Muscle layer of duodenum (tissue), 2 donors: Measurements from ENCODE around the gene LRRC4C.

Experiments used
- H3K27ac ChIP-seq: one replicate; pipeline ENCODE4 v1.7.0; 2013; ENCODE audit warnings: mild to moderate bottlenecking, low read length
- H3K27me3 ChIP-seq: one replicate; pipeline ENCODE4 v1.7.0; 2013; ENCODE audit warnings: low read depth, mild to moderate bottlenecking, control low read depth, low read length
- H3K36me3 ChIP-seq, 2 donors: one replicate each; pipeline ENCODE4 v1.7.0; 2013; ENCODE audit warnings: low read length in 2 of 2, control low read depth in 1 of 2, mild to moderate bottlenecking in 1 of 2; ENCODE audit not compliant: insufficient read depth in 2 of 2, control insufficient read depth in 1 of 2
- H3K4me1 ChIP-seq, 2 donors: one replicate each; pipeline ENCODE4 v1.7.0; 2013; ENCODE audit warnings: low read length in 2 of 2, mild to moderate bottlenecking in 2 of 2, control low read depth in 1 of 2, moderate library complexity in 1 of 2; ENCODE audit not compliant: insufficient read depth in 2 of 2, control insufficient read depth in 1 of 2
- H3K4me3 ChIP-seq, 2 donors: one replicate each; pipeline ENCODE4 v1.7.0; 2013; ENCODE audit warnings: low read length in 2 of 2, low read depth in 1 of 2, mild to moderate bottlenecking in 1 of 2
- H3K9me3 ChIP-seq, 2 donors: one replicate each; pipeline ENCODE4 v1.7.0; 2013; ENCODE audit warnings: low read length in 2 of 2, control low read depth in 1 of 2, mild to moderate bottlenecking in 1 of 2; ENCODE audit not compliant: control insufficient read depth in 1 of 2
- donor health status: healthy.

The LRRC4C gene

DNA sequence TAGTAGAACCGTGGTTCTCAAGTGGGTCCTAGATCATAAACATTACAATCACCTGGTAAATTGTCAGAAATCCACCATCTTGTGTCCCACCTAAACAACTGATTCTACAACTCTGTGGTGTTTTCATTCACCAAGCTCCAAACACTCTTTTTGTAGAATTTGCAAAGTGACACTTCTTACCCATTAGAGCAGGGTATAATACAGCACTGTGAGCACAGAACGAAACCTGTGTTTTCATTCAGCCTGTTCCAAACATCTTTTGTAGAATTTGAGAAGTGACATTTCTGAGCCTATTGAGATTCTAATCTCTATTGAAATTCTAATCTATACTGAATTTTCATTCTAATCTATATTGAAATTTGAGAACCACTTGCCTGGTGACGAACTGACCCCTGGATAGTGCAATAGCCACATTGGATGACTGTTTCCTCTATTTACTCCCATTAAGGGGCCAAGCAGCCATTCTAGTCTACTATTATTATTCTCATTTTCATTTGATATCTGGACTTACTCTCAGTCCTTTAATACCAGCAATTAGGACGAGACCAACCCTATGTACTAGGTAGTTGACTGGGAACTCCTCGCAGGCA, 616.6 kb downstream of the LRRC4C start:
- Histone ChIP-seq H3K27me3 (no peaks in the 10 kb centered on the region), H3K27ac (no peak overlapping the region), H3K36me3 (no peaks in the 10 kb centered on the region), H3K4me3 (no peak overlapping the region), H3K4me1 (no peaks in the 10 kb centered on the region), H3K9me3 (peaks cover 0 to 2% of the 10 kb centered on the region in 2 donors)

DNA sequence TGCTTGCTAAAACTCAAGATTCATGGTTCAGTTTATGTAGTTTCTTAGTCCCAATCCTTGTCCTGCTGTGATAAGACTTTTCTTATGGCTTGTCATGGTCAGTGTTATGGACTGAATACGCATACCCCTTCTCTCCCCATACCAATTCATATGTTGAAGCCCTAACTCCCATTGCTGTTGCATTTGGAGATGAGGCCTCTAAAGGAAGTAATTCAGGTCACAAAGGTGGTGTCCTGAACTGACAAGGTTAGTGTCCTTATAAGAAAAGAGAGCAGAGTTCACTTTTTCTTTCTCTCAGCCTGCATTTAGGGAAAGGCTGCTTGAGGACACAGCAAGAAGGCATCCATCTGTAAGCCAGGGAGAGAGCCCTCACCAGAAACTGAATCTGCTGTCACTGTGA, 618.2 kb downstream of the LRRC4C start:
- H3K36me3 ChIP-seq, result no peaks in the 10 kb centered on the region
- H3K27me3 ChIP-seq, result no peaks in the 10 kb centered on the region
- H3K4me1 ChIP-seq, result no peaks in the 10 kb centered on the region
- H3K9me3 ChIP-seq, result peaks cover 0 to 2% of the 10 kb centered on the region in 2 donors
- H3K27ac ChIP-seq, result no peak overlapping the region
- no peak overlapping the region for H3K4me3 ChIP-seq

DNA sequence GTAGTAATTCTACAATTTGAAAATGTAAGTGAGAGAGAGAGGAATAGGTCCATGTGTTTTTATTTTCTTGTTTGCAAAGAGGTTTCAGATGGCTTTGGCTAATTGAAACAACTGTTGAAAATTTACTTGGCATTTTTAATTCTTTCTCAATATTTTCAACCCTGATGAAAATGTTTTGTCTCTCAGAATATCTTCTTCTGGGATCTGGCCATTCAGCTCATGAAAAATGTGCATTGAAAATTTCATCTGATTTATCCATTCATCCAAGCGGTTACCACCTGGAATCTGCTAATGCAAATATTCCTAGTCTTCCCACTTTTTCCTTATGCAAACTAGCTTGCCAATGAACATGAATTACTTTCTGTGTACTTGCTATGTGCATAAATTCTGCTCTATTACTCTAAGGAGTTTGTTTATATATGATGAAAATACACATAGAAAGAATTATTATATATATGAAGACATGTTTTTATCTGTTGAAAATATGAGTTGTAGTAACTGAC, 621.2 kb downstream of the LRRC4C start:
- no peak overlapping the region for H3K27ac ChIP-seq
- H3K4me1 ChIP-seq, result no peaks in the 10 kb centered on the region
- no peaks in the 10 kb centered on the region for H3K27me3 ChIP-seq
- H3K36me3 ChIP-seq, result no peaks in the 10 kb centered on the region
- peaks cover 0 to 2% of the 10 kb centered on the region in 2 donors for H3K9me3 ChIP-seq
- no peak overlapping the region for H3K4me3 ChIP-seq

DNA sequence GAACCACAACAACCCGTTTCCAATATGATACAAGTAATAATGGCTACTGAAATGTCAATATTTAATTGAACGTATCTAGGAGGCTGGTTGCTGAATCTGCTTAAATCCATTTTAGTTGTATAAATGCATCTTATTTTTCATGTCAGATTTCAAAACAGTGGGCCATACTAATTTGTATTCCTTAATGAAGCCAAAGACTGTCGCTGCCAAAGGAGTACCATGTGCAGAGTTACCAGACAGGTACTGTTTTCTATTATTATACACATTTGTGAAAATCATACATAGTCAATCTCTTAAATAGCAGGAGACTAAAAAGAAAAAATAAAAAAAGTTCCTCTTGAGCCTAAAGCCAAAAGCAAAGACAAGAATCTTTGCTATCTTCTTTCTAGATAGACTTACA, 632.3 kb downstream of the LRRC4C start:
- Histone ChIP-seq H3K27me3 (no peaks in the 10 kb centered on the region), H3K36me3 (no peaks in the 10 kb centered on the region), H3K4me1 (no peaks in the 10 kb centered on the region), H3K4me3 (no peak overlapping the region), H3K9me3 (no peaks in the 10 kb centered on the region), H3K27ac (no peak overlapping the region)

DNA sequence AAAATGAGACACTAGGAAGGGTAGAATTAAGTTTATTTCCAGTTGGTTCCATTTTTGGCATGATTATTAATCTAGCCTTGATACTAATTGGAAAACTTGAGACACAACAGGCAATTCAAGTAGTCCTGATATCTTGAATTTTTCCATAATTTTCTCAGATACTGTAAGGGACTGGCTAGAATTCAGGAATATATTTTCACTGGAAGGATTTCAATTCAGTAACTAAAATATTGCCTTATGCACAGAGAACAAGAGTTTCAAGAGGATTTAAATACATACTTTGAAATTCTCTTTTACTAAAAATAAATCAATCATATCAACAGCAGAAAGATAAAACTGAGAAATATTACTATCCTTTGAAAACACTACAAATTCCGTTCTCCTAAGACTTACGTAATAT, 632.9 kb downstream of the LRRC4C start:
- no peaks in the 10 kb centered on the region for H3K36me3 ChIP-seq
- no peaks in the 10 kb centered on the region for H3K9me3 ChIP-seq
- no peak overlapping the region for H3K4me3 ChIP-seq
- H3K27me3 ChIP-seq, result no peaks in the 10 kb centered on the region
- no peaks in the 10 kb centered on the region for H3K4me1 ChIP-seq
- no peak overlapping the region for H3K27ac ChIP-seq

DNA sequence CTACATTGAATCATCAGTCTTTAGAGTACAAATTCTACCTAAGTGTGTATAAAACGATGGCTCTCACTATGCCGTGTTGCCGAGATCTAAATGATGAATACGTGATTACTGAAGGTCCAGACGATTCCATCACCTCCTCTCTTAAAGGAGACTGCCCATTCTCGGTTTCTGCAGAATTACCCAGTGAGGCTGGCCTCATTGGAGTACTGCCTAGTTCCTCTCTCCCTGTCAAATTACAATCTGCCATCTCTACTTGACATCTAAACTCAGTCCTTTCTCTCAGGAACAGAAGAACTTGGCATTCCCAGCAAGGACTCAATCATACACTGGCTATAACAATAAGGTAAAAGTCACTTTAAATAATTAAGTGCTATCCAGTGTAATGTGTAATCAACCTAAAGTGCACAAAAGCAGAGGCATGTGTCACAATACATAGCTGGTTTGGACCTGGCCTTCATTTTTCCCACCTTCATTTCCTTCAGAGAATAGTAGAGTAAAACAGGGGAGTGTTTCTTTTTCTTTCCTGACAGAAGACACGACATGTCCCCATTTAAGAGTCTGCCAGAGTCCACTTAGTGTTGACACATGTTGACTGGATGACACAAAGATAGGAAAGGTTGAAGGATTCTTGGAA, 634.1 kb downstream of the LRRC4C start:
- Histone ChIP-seq H3K4me3 (no peak overlapping the region), H3K9me3 (no peaks in the 10 kb centered on the region), H3K36me3 (no peaks in the 10 kb centered on the region), H3K4me1 (no peaks in the 10 kb centered on the region), H3K27me3 (no peaks in the 10 kb centered on the region), H3K27ac (no peak overlapping the region)

DNA sequence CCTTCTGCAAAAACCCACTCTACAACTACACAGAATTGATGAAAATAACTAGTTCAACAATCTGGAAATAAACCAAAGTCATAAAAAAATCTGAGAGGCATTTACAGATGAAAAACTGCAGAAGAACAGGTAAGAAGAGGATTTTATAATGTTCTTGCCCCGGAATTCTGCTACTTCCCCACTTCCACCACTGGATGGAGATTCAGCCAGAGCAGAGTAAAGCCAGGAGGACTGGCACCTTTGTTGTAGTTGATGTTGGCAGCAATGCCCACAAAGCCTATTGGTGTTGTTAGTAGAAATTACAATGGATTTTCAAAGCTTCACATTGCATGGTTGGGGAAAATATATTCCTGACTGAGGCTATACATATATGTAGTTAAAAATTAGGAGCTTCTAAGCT, 640.2 kb downstream of the LRRC4C start:
- H3K36me3 ChIP-seq, result no peaks in the 10 kb centered on the region
- H3K27ac ChIP-seq, result no peak overlapping the region
- H3K9me3 ChIP-seq, result no peaks in the 10 kb centered on the region
- H3K27me3 ChIP-seq, result no peaks in the 10 kb centered on the region
- H3K4me1 ChIP-seq, result no peaks in the 10 kb centered on the region
- no peak overlapping the region for H3K4me3 ChIP-seq

DNA sequence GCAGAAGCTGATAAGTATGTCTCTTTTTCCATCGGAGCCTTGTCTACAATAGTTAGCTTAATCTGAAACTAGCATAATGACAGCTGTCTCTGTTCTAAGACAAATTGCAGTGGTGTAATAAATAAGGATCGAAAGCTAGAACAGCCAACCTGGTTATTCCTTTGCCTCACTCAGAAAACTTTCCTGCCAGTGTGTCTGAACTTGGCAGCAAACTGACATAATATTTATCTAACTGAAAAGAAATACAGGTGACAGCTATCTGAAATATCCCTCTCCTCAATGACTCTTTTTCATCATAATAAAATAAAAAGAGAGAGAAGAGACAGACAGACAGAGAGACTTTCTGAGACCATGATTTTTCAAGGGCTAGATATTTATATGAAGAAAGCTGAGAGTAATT, 642.5 kb downstream of the LRRC4C start:
- Histone ChIP-seq H3K9me3 (no peaks in the 10 kb centered on the region), H3K4me3 (no peak overlapping the region), H3K36me3 (no peaks in the 10 kb centered on the region), H3K27me3 (no peaks in the 10 kb centered on the region), H3K4me1 (no peaks in the 10 kb centered on the region), H3K27ac (no peak overlapping the region)

DNA sequence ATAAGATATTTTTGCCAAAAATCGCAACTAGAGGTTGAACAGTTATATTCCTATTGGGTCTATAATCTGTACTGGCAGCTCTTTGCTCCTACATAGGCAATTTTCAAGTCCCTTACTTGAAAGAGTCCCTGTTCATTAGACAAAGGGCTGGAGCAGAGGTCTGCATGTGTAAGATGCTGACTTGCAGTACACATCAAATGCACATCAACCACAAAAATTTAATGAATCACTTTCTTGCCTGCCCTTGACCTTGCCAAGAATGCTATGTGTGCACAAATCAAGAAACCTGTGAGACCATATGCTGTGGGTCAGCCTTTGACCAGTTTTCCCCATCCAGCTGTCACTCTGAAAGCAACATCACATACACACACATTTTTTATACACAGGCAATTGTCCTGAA, 661.5 kb downstream of the LRRC4C start:
- Histone ChIP-seq H3K4me3 (no peak overlapping the region), H3K27me3 (no peaks in the 10 kb centered on the region), H3K9me3 (no peaks in the 10 kb centered on the region), H3K4me1 (no peaks in the 10 kb centered on the region), H3K36me3 (no peaks in the 10 kb centered on the region), H3K27ac (no peak overlapping the region)

DNA sequence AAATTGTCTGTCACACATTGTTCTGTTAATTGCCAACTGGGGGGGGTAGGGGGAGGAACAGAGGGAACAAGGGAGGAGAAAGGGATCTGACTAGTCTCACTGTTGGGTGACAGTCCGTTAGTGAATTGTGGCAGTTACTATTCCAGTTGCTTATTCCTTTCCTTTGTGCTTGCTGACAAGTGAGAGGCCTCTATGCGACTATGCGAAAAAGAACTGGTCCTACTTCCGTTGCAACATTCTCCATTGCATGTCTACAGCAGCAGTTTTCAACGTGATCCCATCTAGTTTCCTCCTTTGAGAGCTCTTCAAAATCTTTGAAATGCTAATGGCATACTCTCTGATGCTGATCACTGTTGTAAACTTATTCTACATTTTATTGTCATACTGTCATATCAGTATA, 672.2 kb downstream of the LRRC4C start:
- Histone ChIP-seq H3K27me3 (no peaks in the 10 kb centered on the region), H3K27ac (no peak overlapping the region)

DNA sequence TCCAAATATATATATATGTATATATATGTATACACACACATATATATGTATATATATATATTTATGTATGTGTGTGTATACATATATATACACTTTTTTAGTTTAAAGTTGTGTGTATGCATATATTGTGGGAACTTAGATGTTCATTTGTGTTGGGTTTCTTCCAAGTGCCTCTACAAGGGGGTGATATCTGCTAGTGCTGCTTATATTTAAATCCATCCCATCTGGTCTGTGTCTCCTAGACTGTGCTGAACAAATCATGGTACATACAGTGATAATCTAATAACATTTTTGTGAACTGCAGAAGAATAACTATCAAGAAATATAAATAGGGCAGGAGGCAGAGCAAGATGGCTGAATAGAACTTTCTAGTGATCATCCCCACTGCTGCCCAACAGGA, 696.4 kb downstream of the LRRC4C start:
- Histone ChIP-seq H3K4me3 (no peak overlapping the region), H3K27ac (no peak overlapping the region), H3K27me3 (no peaks in the 10 kb centered on the region), H3K4me1 (no peaks in the 10 kb centered on the region), H3K36me3 (no peaks in the 10 kb centered on the region), H3K9me3 (no peaks in the 10 kb centered on the region)

More for the DNA sequence above, 672.2 kb downstream of the LRRC4C start:
- Histone ChIP-seq H3K9me3 (no peaks in the 10 kb centered on the region), H3K4me1 (no peaks in the 10 kb centered on the region), H3K4me3 (no peak overlapping the region), H3K36me3 (no peaks in the 10 kb centered on the region)

DNA sequence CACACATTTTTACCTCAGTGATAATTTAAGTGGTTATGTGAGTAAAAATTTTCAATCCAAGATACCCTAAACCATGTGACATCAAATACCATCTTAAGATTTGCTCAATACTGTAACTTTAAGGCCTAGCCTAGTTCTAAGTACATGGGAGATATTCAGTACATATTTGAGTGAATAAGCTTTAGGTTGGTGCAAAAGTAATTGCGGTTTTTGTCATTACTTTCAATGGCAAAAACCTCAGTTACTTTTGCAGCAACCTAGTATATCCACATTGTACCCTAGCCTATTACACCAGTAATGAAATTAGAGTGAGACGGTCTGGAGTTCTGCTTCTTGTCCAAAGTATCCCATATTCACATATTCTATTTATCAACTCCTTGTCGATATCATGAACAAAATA, 700.1 kb downstream of the LRRC4C start:
- Histone ChIP-seq H3K36me3 (no peaks in the 10 kb centered on the region), H3K27me3 (no peaks in the 10 kb centered on the region), H3K4me1 (no peaks in the 10 kb centered on the region), H3K9me3 (no peaks in the 10 kb centered on the region), H3K4me3 (no peak overlapping the region), H3K27ac (no peak overlapping the region)
